GM19372 (cell line): Measurements from ENCODE around the gene STARD13.

Experiments used
- ATAC-seq: cut with Tn5 transposase; IDR thresholded peaks from one replicate; pipeline ENCODE4 v1.9.1; 2021; ENCODE audit warnings: mild to moderate bottlenecking, low read depth, moderate library complexity; ENCODE audit not compliant: unreplicated experiment

STARD13 gene

DNA sequence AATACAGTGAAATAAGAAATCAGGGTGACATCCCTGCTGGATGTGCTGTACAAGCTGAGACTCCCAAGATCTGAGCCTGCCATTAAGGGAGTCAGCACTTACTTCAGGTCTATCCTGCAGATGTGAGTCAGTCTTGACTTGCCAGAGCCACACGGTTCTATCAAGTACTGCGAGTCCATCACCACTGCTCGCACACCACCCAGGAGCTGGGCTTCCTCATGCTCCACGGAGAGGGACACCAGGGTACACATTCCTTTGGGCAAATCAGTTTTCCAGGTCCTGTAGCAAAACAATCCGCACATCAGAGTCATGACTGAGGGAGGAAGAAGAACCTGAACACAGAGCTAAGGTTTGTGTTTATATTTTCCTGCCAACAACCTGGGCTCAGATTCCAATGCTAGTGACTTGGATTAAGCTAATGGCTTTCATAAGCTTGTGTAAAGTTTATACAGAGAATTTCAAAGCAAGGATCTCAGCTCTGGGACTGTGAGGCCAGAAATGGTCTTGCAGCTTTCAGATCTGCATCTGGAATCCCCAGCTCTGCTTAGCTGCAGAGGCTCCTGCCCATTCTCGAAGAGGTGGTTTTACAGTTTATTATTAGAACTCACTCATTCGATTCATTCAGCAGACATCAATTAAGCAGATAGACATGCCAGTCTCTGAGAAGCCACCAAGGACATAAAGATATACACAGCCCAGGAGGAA lies 178.7 kb downstream of the STARD13 start:
- ATAC-seq, result no peak

DNA sequence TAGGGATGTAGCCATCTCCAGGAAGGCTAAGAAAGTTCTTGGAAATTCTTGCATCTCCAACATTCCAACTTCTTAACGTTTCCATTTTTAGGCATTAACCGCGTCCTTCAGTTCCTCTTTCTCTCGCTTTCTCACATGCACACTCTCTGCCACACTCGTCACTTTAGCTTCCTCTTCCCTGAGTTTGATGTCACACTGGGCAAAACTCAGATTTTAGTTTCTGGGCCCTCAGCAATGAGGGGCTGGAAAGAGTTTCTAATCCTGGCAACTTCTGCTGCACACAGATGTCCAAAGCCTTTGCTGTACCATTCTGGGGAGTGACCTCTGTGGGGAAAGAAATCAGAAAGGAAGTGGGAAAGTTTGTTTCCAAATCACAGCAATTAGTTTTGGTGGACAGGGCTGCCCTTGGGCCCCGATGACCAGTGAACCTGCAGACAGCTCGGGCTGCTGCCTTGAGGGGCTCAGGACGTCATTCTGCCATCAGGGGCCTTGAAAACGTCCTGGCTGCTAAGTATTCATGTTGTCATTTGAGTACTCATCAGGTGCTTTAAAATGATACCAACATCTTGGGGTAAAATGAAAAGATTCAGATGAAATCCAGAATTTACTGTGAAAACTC lies 180.1 kb downstream of the STARD13 start:
- no peak for ATAC-seq

DNA sequence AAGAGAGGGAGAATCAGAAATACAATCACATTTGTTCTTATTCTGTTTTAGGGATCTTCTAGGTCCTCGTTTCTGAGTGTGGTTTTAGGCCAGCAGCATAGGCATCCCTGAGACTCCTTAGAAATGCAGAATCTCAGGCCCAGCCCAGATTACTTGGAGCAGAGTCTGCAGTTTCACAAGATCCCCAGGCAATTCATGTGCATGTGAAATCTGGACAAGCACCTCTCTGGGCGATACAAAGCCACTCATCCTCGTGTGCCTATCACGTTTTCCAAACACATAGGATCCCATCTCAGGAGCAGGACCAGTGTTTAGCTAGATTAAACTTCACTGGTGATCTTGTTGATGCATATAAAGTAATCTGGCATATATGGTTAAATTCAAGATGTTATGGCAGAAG lies 182.1 kb downstream of the STARD13 start:
- no peak for ATAC-seq

DNA sequence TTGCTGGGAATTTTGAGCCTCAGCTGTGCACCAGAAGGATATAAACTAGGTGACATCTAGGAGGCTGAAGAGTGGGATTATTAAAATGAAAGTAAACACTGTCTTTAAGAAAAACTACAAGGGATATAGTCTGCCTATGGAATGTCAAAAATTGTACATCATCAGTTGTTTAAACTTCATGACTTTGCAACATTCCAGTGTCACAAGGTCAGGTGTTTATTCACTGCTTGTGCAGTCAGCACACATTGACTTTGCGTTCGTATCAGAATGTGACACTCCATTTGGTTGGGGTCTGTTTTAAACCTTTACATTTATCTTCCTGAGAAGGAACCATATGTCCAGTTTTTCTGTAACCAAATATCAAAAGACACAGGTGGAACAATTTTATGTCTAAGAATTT lies 183.7 kb downstream of the STARD13 start:
- no peak for ATAC-seq

DNA sequence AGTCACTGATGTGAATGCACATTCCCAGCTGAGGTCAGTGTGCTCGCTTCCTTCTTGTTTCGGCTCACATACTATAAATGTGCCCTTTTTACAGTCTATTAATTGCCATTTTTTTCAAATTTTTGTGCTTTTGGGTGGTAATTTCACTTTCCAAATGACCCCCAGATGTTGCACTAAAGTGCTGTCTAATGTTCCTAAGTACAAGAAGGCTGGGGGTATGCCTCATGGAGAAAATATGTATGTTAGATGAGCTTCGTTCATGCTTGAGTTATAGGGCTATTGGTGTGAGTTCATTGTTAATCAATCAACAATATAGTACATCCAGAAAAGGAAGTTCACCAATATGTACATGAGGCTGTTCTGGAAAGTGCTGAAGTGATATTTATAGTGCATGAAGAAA lies 184.7 kb downstream of the STARD13 start:
- no peak for ATAC-seq

DNA sequence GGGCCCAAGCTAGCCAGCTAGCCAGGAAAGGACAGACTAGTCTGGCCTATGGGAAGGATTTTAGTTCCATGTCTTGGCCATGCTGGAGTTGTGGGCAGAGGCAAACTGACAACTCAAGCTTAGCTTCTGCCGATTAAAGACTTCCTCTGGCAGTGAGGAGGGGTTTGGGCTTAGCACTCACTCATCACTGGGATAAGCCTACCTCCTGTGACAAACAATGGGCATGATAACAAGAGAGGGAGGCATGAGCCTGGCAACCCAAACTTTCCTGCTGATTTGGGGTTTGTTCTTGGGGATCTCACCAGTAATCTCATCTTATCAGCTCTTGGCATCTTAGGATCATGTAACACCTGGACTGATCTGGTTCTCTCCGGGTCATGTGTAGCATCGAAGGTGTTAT lies 185.7 kb downstream of the STARD13 start:
- ATAC-seq, result no peak

DNA sequence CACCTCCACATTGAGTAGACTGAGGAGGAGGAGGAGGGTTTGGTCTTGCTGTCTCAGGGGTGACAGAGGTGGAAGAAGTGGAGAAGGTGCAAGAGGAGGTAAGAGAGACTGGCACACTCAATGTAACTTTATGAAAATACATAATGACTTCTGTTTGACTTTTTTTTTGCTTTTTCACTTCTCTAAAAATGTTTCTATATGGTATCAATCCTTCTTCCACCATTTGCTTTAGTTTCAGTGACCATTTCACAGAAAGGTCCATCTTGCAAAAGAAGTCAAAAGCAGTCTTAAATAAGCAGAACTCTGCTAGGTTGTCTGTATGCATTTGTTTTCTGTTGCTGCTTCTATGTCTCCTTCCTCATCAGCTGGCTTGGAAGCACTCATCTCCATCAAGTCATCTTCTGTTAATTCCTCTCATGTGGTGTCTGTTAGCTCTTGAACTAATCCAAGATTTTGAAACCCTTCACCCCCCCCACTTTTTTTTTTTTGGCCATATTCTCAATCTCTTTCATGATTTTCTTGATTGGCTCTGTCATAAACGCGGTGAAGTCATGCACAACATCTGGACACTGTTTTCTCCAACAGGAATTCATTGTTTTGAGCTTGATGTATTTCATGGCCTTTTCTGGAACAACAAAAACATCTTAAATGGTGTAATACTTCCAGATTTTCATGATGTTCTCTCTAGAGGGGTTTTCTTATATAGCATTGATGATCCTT lies 188.5 kb downstream of the STARD13 start:
- no peak for ATAC-seq

DNA sequence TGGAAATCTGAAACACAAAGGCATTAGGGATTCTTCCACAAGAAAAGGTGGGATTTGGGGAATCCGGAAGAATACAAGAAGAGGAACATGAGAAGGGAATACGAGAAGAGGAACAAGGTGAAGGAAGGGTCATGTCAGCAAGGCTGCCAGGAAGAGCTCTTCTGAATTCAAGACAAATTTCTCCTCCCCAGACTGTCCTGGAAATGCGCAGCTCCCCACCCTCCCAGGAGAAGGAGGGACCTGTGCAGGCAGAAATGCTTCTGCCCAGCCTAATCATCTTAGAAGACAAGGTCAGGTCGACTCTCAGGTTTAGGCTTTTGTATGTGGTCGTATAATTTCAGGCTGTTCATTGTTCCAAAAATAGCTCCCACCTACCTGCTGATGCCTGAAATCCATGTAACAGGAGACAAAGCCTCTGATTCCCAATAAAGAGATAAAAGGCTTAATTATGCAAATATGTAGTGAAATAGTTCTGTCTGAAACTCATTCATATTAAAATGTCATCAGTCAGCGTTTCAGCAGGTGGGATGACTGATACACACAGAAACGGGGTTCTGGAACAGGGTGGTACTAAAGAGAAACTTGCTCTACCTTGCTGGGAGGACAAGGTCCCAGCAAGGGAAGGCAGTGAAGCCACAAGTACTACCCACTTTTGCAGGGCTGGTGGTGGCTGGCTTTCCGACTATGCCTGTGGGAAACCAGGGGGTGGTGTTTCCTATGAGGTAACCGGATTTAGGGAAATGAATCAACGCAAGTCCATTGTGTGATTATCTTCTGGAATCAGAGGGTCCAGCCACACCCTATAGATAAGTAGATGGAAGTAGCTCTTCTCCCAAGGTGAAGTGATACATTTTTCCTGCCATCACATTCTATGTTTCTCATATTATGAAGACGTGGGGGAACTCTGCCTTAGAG lies 193.2 kb downstream of the STARD13 start:
- ATAC-seq, result no peak

DNA sequence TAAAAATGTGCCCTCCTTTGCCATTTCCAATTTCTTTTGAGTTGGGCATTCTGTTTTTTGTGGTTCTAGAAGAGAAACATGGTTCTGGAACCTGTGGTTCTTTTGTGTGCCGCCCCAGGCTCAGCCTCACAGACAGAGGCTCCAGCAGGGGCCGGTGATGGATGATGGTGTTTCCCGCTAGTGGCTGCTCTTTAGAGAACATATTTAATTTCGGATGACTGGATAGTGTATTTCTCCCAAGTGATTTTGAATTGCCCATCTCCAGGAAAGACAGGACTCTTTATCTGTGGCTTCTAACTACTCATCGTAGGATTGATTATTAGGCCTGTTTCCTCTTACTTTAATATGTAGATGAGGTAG lies 194.2 kb downstream of the STARD13 start:
- no peak for ATAC-seq

DNA sequence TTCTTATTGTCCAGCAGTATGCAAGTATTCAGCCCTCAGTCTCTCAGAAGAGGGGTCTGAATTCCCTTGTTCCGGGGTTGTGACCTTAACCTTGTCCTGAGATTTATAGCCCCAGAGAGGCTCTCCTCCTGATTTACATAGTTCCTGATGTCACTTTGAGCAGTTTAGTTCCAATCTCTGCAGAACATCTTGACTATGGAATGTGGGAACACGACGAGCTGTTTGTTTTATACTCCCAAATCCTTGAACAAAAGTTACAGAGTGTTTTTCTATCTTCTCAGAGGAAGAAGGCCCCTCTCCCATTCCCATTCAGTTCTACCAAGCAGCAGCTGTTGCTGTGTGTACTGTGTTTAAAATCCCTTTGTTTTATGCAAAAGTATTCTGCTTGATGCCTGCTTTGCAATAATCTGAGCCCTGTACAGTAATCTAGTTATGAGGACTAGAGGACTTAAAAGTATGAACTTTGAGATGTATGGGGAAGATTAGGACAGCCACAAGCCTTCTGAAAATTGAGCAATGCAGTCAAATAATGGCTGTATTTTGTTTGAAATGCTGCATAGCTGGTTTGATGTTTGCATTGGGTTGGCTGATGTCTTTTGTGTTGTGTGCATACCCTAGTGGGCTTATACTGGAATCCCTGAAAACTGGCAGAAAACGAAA lies 194.7 kb downstream of the STARD13 start:
- ATAC-seq, result no peak

DNA sequence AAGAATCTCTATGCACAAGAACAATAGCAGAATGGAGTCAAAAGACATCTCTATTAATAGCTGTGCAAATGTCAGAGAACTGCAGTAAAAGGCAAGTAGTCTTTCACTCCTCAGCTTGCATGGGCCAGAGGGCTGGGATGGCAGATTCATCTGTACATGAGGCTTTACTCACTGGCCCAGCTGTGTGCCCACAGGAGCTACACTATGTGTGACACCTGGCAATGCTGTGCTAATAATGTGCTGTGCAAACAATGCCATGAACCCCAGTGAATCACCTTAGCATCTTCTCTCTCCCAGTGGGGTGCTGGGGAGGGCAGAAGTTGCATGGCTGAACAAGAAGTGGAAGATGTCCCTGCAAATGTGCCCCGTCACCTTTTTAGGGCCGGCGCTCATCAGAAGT lies 196.2 kb downstream of the STARD13 start:
- no peak for ATAC-seq

DNA sequence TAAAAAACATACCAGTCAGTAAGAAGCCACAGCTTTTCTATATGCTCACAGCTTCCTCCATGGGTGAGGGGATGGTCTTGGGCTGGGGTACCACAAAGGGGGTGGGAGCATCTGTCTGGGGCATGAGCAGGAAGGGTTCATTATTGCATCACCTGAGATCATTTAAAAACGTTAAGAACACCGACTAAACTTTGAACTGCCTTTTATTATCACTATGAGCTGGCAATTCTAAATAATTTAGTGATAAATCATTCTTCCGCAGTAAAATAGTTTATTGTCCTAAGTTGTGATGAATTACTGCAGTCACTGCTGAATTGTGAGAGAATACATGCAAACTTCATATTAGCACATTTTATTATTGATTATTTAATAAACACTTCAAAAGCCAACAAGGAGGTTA lies 197.8 kb downstream of the STARD13 start:
- no peak for ATAC-seq

DNA sequence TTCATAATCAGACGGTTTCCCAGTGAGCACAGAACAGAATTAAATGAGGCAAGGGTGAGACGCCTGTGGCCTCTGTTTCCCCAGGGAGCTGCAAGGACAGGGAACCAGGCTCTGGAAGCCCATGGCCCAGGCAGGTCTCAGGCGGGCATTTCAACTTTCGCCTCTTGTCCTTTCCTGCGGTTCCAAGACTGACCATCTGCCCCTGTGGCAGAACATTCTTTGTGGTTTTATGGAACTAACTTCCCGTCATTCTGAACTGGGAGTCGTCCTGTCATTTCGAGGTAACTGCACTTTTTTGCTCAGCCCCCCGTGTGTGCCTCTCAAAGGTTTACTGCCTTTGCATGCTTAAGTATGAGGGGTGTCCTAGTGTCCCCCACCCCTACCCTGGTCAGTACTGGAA lies 198.5 kb downstream of the STARD13 start:
- no peak for ATAC-seq

DNA sequence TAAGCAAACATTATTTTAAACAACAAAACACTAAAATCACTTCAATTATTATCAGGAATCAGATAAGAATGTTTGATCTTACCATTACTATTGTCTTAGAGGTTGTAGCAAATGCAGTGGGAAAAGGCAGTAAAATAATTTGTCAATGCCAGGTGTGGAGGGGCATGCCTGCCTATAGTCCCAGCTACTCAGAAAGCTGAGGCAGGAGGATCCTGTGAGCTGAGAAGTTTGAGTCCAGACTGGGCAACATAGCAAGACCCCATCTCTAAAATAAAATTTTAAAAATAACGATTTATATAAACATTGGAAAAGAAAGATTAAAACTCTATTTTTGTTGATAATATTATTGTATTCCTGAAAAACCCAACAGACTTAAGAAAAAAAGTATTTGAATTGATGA lies 202.5 kb downstream of the STARD13 start:
- ATAC-seq, result no peak

DNA sequence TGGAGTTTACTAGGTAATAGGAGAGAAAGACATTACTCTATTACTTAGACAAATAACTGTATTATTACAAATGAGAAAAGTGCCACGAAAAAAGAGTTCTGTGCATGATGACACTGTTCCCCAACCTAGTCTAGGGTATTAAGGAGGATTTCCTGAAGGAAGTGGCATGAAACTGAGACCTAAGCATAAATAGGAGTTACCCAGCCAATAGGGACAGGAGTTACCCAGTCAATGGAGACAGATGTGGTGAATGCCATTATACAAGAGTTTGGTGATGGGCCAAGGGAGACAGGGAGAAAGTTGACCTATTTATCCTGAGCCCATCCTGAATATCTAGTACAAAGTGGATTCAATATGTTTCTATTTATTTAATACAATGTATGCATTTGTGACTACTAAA lies 203.9 kb downstream of the STARD13 start:
- no peak for ATAC-seq

DNA sequence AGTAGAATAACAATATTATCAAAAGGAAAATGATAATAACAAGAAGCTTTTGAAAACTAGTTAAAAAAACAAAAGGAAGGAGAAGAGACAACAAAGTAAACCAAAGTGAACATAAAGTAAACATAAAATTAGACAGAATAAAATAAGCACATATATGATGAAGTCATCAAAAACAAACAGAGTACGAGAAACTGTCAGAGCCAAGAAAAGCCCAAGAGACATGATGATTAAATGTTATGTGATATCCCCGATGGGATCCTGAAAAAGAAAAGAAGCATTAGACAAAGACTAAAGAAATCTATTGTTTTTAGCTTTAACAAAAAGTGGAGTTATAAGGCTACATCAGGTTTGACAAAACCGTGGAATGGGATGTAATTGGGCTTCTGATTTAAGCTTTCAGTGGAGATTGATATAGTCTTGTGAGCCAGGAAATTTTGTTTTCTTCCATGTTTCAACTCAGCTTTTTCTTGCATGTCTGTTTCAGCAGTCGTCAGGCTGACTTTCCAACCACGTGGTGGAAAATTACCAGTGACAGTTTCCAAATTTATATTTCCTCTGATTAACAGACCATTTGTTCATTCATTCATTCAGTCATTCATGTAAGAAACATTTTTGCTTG lies 204.5 kb downstream of the STARD13 start:
- no peak for ATAC-seq

DNA sequence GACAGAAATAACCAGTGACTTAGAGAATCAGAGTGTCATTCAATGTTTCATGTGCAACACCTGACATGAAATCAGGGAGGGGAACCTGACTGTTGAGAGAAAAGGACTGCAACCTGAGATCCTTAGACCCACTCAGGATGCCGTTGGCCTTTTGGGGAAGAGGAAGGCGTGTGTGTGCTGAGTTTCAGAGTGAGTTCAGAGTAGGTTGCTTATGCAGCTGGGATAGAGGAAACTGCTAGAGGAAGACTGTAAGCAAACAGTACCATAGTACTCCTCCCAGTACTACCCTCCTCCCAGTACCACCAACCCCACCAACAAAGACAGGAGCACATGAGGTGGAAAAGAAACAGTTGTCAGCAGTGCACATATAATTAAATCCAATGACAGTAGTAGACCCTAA lies 205.6 kb downstream of the STARD13 start:
- ATAC-seq, result no peak

DNA sequence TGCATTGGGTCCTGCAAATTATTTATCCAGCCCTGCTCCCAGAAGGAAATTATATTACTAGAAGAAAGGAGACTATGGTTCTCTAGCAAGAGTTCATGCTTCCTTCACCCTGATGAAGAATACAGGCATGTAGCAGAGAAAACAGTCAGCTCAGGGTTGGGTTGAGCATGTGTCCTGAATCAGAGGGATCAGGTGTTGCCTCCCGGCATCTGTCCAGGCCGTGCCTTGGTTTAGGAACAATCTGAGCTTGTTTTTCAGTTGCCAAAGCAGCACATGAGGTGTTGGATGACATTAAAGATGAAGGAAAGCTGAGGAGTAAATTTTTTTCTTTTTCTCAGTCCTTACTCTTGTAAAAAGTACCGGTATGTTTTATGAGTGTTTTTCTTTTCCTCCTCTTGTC lies 207.3 kb downstream of the STARD13 start:
- no peak for ATAC-seq

DNA sequence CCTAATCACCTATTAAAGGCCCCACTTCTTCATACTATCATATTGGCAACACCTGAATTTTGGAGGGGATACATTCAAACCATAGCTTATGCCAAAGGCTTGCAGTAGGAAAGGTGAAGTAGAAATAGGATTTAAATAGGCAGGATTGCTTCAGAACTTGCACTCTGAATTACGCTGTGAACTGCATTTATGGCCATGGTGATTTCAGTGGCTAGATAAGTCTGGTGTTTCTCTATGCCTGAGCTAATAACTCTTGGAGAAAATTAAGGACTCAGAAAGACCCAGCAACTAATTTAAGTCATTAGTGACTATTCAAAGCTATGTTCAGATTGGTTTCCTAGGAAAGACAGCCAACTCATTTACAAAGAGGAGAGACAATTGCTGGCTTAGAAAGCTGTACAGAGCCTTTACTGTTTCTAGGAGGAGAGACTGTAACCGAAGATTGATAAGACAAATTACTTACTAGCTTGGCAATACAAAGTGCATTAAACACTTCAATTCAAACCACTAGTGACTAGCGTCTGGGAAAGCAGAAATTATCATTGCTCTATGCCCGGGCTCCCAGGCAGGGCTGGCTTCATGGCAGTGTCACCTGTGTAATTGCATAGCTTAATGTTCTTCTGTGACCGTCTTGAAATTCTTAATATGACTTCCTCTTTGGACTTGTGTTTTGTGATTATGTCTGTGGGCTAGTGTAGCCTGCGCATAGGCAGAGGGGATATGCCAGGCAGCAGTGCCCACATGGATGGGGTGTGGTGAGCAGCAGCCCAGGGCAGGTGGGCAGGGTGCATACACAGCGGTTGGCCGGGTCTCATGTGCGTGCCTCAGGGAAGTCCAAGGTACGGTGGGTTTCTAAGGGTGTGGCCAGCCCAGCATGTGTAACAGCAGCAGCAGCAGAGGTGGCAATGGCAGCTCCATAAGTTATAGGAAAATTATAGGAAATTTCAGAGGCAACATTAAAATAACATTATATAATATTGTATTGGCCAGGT lies 209.3 kb downstream of the STARD13 start:
- no peak for ATAC-seq
